Hematopoietic multipotent progenitor cell treated with erythropoietin and hydrocortisone succinate and interleukin-3 and kit ligand, for 6 days (in vitro differentiated cells): ENCODE results near the gene TNFRSF8.

ENCODE experiments used
- DNase-seq: peaks from one replicate; pipeline ENCODE4 v3.0.0-alpha.2; 2015

TNFRSF8 gene

DNA sequence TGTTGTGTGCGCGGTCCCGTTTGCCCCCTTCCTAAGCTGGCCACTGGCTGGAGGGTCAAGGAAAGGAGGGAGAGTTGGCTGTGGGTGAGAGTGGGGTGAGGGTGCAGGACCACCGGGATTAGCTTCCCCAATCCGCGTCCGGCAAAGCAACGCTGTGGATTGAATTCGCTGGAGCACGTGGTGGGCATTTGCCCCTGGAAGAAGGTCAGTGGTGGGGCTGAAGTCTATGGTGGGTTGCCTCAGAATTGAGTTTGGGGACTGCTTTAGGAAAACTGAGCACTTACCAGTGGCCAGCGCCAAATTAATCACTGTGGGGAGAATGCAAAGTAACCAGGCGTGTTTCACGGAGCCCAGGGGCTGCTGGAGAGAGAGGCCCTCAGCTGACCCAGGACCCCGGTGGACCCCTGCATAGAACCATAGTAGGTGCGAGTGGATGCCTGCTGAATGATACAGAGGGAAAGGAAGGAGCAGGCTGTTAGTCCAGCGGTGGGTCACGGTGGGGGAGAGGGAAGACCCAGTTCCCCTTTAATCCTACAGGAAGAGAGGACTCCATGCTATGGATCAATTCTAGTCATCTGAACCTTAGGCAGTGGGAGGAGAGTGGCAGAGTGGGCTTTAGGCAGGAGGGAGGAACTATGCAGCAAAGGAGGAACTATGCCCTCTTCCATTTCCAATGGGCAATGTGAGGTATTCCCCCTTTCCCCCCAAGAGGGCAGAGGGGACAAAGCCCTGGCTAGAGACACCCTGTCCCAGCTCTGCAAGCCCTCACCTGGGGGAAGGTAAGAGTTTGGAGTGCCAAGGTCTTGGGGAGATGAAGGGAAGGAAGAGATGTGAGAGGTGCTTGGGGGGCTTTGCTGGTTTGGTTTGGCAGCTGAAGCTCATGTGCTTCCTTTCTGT is 1.2 kb downstream of the TNFRSF8 start:
- no peak for DNase-seq

DNA sequence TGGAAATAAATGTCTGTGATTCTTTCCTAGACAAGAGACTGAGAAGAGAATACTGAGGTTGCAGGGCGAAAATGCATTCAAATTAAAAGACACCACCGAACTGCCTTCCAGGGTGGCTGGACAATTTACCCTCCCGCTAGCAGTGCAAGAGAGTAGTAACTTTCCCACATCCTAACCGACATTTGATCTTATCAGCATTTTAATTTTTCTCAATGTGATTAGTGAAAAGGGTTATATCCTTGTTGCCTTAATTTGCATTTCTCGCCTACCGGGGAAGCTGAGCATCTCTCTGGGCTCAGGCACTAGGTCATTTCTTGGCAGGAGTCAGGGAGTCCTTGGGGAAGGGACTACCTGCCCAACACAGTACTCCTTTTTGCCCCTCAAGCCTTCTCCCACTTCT is 2.8 kb downstream of the TNFRSF8 start:
- DNase-seq, result peak; percentile 59

DNA sequence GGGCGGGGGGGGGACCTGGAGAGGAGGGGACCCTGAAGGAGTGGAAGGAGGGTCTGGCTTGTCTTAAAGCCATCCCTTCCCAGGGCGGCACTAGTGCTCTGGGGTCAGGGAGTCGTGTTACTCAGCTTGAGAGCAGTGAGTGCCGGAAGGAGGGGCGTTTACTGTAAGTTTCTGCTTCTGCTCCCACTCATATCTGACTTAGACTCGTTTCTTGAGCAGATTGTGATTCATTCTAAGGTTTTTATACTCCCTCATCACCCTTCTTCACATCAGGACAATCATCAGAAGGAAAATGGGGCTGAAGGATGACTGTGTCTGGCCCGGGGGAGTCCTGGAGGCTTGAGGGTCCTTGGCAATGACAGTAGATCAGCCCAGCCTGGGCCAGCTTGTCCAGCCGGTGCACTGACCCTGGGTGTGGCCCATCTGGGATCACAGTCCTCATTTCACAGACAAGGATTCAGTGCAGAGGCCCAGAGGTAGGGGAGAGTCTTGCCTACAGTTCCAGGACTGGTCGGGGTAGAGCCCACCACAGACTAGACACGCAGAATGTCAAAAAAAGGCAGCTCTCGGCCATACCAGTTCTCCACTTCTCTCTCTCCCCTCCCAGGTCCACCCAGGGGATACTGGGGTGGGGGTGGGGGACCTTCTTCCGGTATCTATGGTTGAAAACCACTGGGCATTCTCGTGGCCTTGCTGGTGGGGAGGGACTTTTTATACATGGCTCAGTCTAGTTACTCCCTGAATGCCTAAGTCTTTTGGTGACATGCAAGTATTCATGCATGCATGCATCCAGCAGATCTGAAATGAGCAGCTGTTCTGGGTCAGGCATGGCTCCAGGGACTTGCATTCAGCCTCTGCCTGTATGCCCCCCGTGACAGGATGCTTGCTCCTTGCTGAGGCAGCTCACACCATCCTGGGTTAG is 5.1 kb downstream of the TNFRSF8 start:
- DNase-seq, result no peak

DNA sequence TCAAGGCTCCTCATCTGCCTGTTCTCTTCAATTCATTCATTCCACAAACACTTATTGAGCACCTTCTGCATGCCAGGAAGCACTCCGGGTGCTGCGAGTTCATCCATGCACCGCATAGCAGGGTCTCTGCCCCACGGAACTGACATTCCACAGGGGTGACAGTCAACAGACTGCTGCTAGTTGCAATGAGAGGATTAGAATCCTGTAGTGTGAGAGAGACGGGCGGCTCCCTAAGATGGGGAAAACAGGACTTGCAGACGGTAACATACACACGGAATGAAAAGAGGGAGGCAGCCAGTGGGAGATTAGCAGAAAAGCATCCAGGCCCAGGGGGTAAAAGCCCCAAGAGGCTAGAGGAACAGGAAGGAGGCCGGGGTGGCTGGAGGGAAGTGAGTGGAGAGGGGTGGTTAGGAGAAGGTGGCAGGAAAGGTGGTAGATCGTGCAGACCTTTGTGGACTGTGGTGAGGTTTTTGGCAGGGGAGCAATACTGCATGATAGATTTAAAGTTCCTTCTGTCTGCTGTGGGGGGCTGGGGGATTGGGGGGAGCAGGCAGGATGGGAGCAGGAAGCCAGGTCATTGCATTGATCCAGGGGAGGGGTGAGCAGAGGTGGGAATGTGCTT is 6.6 kb downstream of the TNFRSF8 start:
- DNase-seq, result no peak

DNA sequence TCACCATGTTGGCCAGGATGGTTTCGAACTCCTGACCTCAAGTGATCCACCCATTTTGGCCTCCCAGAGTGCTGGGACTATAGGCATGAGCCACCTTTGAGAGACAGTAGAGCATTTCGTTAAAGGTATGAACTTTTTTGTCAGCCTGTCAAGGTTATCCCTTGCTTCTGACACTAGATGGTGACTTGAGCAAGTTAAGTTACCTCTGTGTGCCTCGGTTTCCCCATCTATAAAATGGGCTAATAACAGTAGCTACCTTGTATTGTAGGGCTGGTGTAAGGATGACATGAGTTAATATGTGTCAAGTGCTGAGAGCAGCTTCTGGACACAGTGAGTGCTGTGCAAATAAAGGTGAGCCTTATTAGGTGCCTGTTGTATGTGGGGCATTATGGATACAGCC is 8.8 kb downstream of the TNFRSF8 start:
- DNase-seq, result no peak

DNA sequence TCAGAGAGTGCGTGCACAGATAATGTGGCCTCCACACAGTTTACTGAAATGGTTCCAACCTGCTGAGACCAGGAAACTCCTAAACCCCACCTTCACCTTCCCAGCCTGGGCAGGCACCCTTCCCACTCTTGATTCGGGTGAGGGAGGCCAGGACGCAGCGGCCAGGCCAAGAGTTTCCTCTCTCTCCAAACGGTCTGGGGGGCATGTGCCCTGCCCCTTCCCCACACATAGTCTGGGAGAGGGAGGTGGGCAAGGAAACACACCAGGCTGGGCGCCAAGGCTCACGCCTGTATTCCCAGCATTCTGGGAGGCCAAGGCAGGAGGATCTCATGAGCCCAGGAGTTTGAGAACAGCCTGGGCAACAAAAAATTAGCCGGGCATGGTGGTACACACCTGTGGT is 9.6 kb downstream of the TNFRSF8 start:
- no peak for DNase-seq

DNA sequence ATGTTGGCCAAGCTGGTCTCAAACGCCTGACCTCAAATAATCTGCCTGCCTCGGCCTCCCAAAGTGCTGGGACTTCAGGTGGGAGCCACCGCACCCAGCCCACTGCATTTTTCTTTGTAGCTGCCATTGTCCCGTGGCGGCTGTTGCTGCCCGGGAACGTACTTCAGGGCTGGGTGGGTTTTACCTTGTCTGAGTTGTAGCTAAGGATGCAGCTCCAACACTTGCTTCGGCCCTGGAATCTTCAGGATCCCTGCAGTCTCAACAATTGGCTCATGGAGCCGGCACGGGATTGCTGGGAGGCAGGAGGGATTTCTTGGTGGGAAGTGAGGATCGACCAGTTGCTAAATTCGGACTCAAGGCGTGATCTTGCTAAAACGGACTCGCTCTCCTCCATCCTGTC is 10.7 kb downstream of the TNFRSF8 start:
- DNase-seq, result no peak

DNA sequence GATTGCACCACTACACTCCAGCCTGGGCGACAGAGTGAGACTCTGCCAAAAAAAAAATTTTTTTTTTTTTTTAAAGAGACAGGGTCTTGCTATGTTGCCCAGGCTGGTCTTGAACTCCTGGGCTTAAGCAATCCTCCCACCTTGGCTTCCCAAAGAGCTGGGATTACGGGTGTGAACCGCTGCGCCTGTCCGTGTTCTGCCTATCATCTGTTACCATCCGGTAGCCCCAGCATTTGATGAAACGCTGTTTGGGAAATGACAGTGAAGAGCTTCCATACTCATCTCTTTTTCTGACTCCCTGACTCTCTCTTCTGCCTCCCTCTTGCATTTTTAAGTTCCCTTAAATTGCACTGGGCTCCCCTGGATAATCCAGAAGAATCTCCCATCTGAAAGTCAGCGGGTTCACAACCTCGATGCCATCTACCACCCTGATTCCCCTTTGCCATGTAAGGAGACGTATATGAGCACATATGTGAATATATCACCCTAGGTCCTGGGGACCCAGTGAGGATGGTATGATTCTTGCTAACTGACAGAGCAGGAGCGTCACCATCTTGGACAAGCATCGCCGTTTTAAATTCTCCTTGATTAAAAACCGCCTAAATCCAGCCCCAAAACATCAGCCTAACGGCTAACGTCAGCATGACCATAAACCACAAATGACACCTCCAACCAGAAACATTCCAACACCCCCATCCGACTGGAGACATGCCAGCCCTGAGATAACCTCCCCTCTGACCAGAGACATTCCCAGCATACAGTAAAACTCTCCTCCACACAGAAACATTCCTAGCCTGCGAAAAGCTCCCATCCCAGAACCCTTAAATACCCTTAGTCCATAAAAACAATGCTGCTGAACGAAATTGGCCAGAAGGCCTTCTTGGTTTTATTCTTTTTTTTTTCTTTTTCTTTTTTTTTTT is 12.4 kb downstream of the TNFRSF8 start:
- DNase-seq, result no peak

DNA sequence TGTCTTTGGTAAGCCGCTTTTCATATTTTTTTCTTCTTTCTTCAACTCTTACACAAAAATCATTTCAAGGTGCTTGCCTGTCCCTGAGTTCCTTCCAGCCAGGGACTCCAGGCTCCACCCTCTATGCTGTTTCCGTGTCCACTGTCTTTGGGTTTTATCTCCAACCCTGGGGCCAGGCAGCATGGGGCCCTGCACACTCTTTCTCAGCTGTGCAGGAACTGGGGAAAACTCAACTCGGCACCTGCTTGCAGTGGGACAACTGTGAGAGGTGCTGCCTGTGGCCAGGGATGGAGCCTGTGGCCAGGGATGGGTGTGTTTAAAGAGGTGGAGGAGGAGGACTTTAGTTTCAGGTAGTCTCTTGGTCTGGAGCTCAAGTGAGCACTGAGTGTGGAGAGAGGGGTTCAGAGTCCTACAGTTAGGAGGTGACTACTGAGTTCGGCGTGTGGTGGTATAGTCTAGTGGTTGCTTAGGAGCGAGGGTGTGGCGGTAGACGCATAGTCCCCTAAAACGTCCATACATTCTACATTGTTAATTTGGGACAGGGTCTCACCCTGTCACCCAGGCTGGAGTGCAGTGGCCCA is 13.4 kb downstream of the TNFRSF8 start:
- no peak for DNase-seq

DNA sequence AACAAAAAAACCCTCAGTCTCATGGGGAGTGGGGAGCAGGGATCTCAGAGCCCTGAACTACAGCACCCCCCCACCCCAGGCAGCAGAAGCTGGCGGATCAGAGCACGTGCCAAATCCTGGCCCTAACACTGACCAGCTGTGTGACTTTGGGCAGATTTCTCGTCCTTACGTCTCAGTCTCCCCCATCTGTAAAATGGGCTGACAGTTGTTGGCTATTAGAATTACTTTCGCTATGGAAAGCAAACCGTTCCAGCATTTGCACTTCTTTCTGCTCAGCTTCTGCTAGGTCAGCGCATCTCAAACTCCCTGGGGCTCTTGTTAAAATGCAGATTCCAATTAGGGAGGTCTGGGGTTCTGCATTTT is 15.5 kb downstream of the TNFRSF8 start:
- DNase-seq, result no peak

DNA sequence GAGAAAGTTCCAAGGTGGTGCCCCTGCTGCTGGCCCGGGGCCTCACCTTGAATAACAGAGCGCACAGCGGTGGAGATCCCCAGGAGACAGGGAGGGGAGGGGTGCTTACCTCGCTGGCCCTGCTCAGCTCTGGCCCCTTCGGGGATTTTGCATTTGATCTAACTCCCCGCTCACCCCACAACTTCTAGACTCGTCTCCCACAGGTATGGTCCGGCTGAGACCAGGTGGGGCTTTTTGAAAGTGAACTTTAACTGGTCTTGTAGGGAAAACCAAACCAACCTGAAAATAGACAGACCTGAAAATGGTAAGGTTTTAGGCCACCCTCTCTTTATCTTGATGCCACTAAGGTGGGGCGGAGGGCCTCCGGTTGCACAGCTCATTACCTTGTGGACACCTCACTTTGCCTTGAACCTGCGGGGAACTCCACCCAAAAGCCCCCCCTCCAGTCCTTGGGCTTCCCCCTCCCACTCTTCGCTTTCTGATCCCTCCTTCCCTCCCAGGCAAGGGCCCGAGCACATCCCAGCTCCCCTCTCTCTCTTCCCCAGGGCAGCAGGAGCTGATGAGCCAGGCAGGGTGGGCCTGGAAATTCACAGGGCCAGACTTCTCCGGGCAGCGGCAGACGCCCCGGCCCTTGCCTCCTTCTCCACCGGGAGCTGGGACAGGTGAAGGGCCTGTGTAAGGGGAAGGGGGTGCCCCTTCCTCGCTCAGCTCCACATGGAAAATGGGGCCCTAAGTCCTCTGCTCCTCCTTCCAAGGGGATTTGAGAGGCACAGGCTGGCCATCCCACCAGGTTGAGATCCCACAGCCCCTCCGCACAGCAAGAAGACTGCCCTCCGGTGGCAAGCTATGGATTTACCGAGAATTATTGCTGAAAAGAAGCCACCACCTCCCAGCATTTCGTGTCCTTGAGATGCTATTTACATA is 16.1 kb downstream of the TNFRSF8 start:
- peak; percentile 73 for DNase-seq

DNA sequence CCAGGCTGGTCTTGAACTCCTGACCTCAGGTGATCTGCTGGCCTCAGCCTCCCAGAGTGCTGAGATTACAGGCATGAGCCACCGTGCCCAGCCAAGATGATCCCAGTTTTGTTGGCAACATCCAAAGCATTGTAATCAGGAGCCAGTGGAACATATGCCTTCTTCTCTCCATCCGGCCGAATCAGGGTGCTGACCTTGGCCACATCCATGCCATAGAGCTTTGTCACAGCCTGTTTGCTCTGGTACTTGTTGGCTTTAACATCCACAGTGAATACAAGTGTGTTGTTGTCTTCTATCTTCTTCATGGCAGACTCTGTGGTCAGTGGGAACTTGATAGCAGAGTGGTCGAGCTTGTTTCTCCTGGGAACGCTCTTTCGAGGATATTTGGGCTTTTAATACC is 17.1 kb downstream of the TNFRSF8 start:
- no peak for DNase-seq

DNA sequence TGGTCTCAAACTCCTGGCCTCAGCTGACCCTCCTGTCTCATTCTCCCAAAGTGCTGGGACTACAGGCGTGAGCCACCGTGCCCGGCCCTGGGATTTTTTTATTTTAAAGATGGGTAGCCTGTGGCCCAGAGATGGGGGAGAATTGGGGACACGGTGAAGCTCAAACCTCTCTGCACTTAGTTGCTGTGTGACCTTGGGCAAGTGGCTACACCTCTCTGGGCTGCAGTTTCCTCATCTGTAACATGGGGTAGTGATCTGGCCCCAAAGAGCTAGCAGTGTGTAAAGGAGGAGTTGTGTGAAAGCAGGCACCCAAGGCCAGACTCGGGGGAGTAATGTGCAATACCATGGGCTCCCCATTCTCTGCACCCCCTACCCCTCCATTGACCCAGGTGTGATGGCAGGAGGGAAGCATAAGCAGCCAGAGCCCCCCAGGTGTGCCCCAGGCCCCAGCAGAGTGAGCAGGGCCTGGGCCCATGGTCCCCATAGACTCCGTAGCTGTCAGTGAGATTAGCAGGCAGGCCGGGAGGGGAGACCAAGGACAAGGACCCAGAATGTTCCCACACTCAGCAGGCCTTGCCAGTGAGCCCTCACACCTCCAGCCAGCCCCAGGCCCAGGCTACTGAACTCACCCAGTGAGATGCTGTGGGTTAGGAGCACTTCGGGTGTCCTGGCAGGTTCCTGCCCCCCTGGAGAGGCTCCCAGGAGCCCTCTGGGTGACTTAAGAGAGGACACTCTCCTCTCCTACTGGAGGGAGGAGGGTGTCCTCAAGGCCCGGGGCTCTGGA is 17.9 kb downstream of the TNFRSF8 start:
- DNase-seq, result no peak

DNA sequence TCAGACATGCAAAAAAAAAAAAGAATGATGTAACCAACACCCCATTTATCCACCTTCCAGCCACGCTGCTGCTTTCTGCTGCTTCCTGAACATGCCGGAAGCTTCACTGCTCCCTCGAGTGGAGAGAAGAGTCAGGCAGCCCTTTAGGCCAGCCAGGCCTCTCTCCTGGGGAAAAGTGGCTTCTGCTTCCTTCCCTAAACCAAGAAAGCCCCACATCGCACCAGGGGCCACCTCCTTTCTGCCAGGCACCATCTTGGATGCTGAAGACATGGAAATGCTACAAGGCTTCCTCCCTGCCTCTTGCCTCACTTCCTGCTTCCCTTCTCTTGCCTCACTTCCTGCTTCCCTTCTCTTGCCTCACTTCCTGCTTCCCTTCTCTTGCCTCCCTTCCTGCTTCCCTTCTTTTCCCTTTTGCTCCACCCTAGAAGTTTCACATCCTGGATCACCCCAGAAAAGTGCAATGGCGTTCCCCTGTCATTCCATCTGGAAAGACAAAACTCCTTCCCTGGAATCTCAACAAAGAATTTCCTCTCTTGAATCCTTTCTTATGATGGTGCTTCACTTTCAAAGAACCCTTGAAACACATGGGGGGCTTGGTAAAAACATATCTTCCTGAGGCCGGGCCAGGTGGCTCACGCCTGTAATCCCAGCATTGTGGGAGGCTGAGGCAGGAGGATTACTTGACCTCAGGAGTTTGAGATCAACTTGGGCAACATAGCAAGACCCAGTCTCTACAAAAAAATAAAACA is 18.7 kb downstream of the TNFRSF8 start:
- no peak for DNase-seq

DNA sequence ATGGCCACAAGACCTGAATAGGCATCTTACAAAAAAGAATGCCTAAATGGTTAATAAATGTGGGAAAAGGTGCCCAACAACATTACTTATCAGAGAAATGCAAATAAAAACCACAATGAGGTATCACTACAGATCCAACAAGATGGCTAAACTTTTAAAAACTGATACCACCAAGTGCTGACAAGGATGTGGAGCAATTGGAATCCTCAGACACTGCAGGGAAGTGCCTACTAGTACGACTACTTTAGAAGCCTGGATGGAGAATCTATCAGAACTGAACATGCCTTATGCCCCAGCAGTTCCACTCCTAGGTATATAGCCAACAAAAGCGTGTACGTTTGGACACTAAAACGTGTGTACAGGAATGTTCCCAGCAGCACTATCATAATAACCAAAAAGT is 19.9 kb downstream of the TNFRSF8 start:
- DNase-seq, result no peak

DNA sequence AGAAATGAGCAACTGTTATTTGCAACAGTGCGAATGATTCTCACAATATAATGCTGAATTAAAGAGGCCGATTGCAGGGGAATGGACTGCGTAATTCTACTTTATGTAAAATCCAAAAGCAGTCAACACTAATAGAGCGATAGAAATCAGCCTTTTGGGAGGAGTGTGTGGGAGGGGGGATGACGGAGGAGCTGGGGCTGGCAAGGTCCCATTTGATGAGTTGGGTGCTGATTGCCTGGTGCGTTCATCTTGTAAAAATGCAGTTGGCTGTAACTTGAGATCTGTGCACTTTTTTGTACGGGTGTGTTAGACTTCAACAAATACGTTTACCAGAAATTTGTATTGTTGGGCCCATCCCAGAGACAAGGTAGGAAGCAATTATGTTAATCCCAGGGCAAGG is 20.7 kb downstream of the TNFRSF8 start:
- no peak for DNase-seq

DNA sequence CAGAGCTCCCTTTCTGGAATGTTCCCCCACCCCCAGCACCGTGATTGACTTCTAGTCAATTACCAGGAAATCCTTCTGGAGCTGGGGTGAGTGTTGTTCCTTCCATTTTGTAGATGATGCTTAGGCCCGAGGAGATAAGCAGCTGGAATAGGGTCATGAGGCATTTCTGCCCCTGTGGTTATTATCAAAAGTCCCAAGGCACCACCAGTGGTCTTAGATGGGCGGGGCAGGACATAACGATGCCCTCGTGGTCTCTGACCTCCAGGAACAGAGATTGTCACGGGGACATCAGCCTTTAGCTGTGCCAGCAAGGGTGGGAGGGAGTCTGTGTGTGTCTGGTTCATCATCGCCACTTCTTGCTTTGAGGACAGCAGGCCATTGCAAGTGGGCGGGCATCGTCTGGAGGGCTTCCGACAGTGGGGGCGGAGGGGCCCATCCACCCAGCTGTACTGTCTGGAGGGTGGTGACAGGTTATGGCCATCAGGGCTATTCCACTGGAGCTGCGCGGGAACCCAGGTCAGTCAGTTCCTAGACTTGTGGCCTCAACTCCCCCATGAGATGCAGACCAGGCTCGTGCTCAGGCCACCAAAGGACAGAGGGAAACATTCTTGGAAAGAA is 22.6 kb downstream of the TNFRSF8 start:
- peak; percentile 93 for DNase-seq

DNA sequence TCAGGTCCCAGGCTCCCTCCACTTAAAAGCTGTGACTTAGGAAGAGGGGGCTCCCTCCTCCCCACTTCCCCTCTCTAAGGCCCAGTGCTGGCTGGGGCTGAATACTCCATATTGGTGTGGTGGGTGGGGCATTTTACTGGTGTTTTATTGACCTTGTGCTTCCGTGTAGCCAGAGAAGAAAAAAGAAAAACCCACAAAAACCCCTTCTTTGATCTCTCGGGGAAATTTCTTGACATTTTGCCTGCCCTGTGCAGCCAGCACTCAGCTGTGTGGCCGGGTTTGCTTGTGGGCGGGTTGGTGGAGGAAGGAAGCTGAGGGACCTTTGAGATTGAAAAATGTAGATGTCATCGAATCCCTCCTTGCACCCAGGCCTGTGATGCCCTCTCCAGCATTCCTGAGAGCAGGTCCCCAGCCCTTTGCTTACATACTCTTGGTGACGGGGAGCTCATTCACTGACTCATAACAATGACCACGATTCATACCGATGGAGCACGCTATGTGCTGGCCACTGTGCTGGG is 24.8 kb downstream of the TNFRSF8 start:
- DNase-seq, result peak; percentile 40

DNA sequence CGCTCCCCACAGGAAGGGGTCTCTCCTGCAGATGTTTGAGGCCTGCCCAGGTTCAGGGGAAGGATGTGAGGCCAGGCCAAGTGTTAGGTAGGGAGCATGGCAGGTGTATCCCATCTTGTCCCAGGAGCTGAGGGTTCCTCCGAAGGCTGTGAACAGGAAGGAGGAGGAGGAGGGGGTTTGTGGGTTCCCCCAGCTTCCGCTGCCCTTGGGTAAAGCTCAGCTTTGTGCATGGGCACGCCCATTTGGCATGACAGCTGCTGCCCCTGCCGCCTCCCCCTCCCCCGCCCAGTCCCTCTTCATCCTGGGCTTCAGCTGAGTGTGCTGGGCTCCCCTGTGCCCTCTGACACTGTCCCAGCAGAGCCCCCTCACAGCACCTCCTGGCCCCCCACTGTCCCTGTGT is 25.5 kb downstream of the TNFRSF8 start:
- DNase-seq, result peak; percentile 72
